ENCODE results near the gene PRSS27. TPM values are rescaled to one million over a fixed set of nuclear protein-coding genes. Genes with fewer than 3 reads are reported as not detected.

The PRSS27 gene
- total and polyA plus RNA-seq, 2 donors (not counting 1 experiment from before 2014, with no cell fraction given): 2.1 to 2.4 TPM

Other genes starting within 250 kb of the PRSS27 start
- not detected in 2 replicates for gene NTN3, start 248.9 kb downstream of the PRSS27 start, total RNA-seq
- gene NTN3, start 248.9 kb downstream of the PRSS27 start, polyA plus RNA-seq: not detected in 2 replicates
- gene TBC1D24, start 245.1 kb downstream of the PRSS27 start, total RNA-seq: 8.7 and 9.4 TPM in 2 replicates
- gene TBC1D24, start 245.1 kb downstream of the PRSS27 start, polyA plus RNA-seq: 6.9 and 7.1 TPM in 2 replicates
- 106 and 118 TPM in 2 replicates for gene ATP6V0C, start 206.3 kb downstream of the PRSS27 start, total RNA-seq
- 176 and 395 TPM in 2 replicates for gene ATP6V0C, start 206.3 kb downstream of the PRSS27 start, polyA plus RNA-seq
- 209 and 226 TPM in 2 replicates for gene AMDHD2, start 199.9 kb downstream of the PRSS27 start, total RNA-seq
- 133 and 140 TPM in 2 replicates for gene AMDHD2, start 199.9 kb downstream of the PRSS27 start, polyA plus RNA-seq
- gene CEMP1, start 188.8 kb downstream of the PRSS27 start, total RNA-seq: 1.2 and 2.3 TPM in 2 replicates
- 0.66 and 0.91 TPM in 2 replicates for gene CEMP1, start 188.8 kb downstream of the PRSS27 start, polyA plus RNA-seq
- 84.1 and 86.0 TPM in 2 replicates for gene PDPK1, start 182.2 kb downstream of the PRSS27 start, total RNA-seq
- 32.5 and 33.3 TPM in 2 replicates for gene PDPK1, start 182.2 kb downstream of the PRSS27 start, polyA plus RNA-seq
- 35.1 and 37.3 TPM in 2 replicates for gene KCTD5, start 37.7 kb downstream of the PRSS27 start, total RNA-seq
- gene KCTD5, start 37.7 kb downstream of the PRSS27 start, polyA plus RNA-seq: 15.2 and 17.2 TPM in 2 replicates
- gene SRRM2, start 32.4 kb upstream of the PRSS27 start, total RNA-seq: 1,470 and 1,485 TPM in 2 replicates
- 1,588 and 1,879 TPM in 2 replicates for gene SRRM2, start 32.4 kb upstream of the PRSS27 start, polyA plus RNA-seq
- 84.4 and 93.1 TPM in 2 replicates for gene ELOB, start 57.1 kb upstream of the PRSS27 start, total RNA-seq
- 73.1 and 136 TPM in 2 replicates for gene ELOB, start 57.1 kb upstream of the PRSS27 start, polyA plus RNA-seq
- gene PRSS33, start 67.3 kb upstream of the PRSS27 start, total RNA-seq: not detected in 2 replicates
- not detected in 2 replicates for gene PRSS33, start 67.3 kb upstream of the PRSS27 start, polyA plus RNA-seq
- gene PRSS41, start 78.2 kb upstream of the PRSS27 start, total RNA-seq: not detected in 2 replicates
- not detected in 2 replicates for gene PRSS41, start 78.2 kb upstream of the PRSS27 start, polyA plus RNA-seq
- gene PRSS21, start 97.0 kb upstream of the PRSS27 start, total RNA-seq: 1.8 and 2.0 TPM in 2 replicates
- gene PRSS21, start 97.0 kb upstream of the PRSS27 start, polyA plus RNA-seq: 4.3 and 5.8 TPM in 2 replicates
- gene ZG16B, start 110.1 kb upstream of the PRSS27 start, total RNA-seq: not detected in 2 replicates
- not detected in 2 replicates for gene ZG16B, start 110.1 kb upstream of the PRSS27 start, polyA plus RNA-seq
- gene PRSS22, start 137.9 kb upstream of the PRSS27 start, total RNA-seq: not detected in 2 replicates
- not detected in 2 replicates for gene PRSS22, start 137.9 kb upstream of the PRSS27 start, polyA plus RNA-seq
- 22.3 and 26.5 TPM in 2 replicates for gene FLYWCH2, start 163.0 kb upstream of the PRSS27 start, total RNA-seq
- gene FLYWCH2, start 163.0 kb upstream of the PRSS27 start, polyA plus RNA-seq: 18.7 and 24.1 TPM in 2 replicates
- gene FLYWCH1, start 191.7 kb upstream of the PRSS27 start, total RNA-seq: 119 and 120 TPM in 2 replicates
- gene FLYWCH1, start 191.7 kb upstream of the PRSS27 start, polyA plus RNA-seq: 43.0 and 78.3 TPM in 2 replicates
- 0.17 and 0.19 TPM in 2 replicates for gene KREMEN2, start 244.1 kb upstream of the PRSS27 start, total RNA-seq
- gene KREMEN2, start 244.1 kb upstream of the PRSS27 start, polyA plus RNA-seq: 1.1 and 2.6 TPM in 2 replicates
- gene PAQR4, start 249.1 kb upstream of the PRSS27 start, total RNA-seq: 1.8 and 2.6 TPM in 2 replicates
- 1.8 and 2.8 TPM in 2 replicates for gene PAQR4, start 249.1 kb upstream of the PRSS27 start, polyA plus RNA-seq

Measured in B cell (primary cell).